Measurements from ENCODE around the gene OTULIN. TPM values are rescaled to one million over a fixed set of nuclear protein-coding genes. Genes with fewer than 3 reads are reported as not detected.

Gene OTULIN
- total and polyA plus RNA-seq, 8 donors: 17.0 to 34.3 (median 21.4) TPM

DNA sequence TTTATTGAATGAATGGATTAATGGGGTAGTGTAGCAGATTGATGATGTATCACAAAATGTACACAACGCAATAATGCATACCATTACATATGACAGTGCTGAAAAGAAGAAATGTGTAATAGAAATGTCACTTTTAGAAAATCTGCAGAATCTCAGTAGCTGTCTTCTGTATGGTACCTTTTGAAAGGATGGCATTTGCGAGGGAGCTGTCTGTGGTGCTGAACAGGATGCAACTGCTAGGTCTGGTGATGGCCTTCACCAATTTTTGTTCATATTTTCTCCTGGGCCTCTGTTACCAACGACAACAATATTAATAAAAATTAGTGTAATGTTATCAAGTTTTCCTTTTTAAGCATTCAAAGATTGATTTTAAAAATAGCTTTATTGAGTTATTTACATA lies 36.2 kb upstream of the OTULIN start:
- ATAC-seq: peak; percentile 70
- H3K27me3 ChIP-seq: no peaks in the 10 kb centered on the region
- intact Hi-C loops (cut with DNase I): no loop called here
- no peaks in the 10 kb centered on the region for H3K4me1 ChIP-seq
- no peak overlapping the region for H3K4me3 ChIP-seq
- DNase-seq: peak in 2 of 4 donors; percentile 49 to 60
- no peaks in the 10 kb centered on the region for H3K36me3 ChIP-seq
- no peaks in the 10 kb centered on the region for H3K9me3 ChIP-seq
- TF ChIP-seq, protein P1, sequence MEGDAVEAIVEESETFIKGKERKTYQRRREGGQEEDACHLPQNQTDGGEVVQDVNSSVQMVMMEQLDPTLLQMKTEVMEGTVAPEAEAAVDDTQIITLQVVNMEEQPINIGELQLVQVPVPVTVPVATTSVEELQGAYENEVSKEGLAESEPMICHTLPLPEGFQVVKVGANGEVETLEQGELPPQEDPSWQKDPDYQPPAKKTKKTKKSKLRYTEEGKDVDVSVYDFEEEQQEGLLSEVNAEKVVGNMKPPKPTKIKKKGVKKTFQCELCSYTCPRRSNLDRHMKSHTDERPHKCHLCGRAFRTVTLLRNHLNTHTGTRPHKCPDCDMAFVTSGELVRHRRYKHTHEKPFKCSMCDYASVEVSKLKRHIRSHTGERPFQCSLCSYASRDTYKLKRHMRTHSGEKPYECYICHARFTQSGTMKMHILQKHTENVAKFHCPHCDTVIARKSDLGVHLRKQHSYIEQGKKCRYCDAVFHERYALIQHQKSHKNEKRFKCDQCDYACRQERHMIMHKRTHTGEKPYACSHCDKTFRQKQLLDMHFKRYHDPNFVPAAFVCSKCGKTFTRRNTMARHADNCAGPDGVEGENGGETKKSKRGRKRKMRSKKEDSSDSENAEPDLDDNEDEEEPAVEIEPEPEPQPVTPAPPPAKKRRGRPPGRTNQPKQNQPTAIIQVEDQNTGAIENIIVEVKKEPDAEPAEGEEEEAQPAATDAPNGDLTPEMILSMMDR (IDR thresholded peaks at IDR 0.05): no peak
- no peak overlapping the region for H3K27ac ChIP-seq

DNA sequence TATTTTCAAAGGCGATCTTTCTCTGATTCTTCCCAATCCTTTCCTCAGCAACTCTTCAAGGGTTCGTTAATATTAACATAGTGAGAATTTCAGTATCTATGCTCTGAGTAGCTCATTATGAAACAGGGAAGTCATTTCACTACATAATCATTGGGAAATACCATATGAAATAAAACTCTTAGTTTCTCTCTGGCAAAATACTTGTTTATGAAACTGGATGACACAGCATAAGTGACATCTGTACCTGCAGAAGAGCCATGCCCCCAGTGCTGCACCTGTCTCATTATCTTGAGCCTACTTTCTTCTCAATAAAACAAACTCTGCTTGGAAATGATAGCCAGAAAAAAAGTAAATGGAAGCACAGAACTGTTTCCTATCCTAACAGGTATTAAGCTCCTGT lies 33.8 kb upstream of the OTULIN start:
- intact Hi-C loops (cut with DNase I): no loop called here
- TF ChIP-seq, protein P1 (IDR thresholded peaks at IDR 0.05): no peak
- DNase-seq (no peak), ATAC-seq (no peak)
- H3K27ac ChIP-seq: no peak overlapping the region
- no peak overlapping the region for H3K4me3 ChIP-seq
- no peaks in the 10 kb centered on the region for H3K27me3 ChIP-seq
- no peaks in the 10 kb centered on the region for H3K9me3 ChIP-seq
- H3K36me3 ChIP-seq: no peaks in the 10 kb centered on the region
- H3K4me1 ChIP-seq: no peaks in the 10 kb centered on the region

DNA sequence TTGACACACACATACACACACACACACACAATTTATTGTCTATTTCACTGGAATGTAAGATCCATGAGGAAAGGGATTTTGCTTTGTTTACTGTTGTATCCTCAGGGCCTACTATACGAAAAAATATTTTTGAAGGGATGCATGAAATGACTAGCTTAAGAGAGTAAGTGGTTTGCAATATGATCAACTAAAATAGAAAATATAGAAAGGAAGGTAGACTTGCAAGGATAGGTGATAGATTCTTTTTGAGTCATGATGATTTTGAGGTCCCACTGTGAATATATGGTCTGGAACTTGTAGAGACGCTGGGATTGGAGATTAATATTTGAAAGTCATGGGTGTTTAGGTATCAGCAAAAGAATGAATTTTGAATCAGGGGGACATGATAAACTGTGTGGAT lies 28.9 kb upstream of the OTULIN start:
- H3K27me3 ChIP-seq: no peaks in the 10 kb centered on the region
- no peak overlapping the region for H3K27ac ChIP-seq
- TF ChIP-seq, protein P1 (IDR thresholded peaks at IDR 0.05): no peak
- no peak for ATAC-seq
- no peak for DNase-seq
- H3K9me3 ChIP-seq: no peaks in the 10 kb centered on the region
- intact Hi-C loops (cut with DNase I): no loop called here
- no peaks in the 10 kb centered on the region for H3K4me1 ChIP-seq
- H3K36me3 ChIP-seq: no peaks in the 10 kb centered on the region
- no peak overlapping the region for H3K4me3 ChIP-seq

DNA sequence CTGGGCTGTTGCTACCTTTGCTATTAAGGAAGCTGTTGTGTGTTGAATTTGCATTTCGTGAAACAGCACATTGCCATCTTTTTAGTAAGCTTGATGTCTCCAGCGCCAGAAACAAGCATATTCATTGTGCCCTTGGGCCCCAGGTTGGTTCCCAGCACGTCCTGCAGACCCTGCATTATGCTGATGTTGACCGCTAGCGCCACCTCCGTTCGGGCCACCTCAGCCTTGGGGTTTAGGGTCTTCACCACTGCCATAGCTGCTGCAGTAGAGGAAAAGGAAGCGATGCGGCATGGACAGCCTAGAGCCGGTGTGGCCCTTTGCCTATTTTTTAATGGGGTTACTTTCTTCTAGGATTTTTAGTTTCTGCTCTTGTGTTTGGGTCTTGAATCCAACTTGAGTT lies 23.8 kb upstream of the OTULIN start:
- TF ChIP-seq, protein P1 (IDR thresholded peaks at IDR 0.05): no peak
- DNase-seq (peak in 1 of 4 donors; percentile 53), ATAC-seq (no peak)
- H3K27me3 ChIP-seq: no peaks in the 10 kb centered on the region
- H3K4me1 ChIP-seq: no peaks in the 10 kb centered on the region
- no peak overlapping the region for H3K4me3 ChIP-seq
- intact Hi-C loops (cut with DNase I): no loop called here
- no peaks in the 10 kb centered on the region for H3K9me3 ChIP-seq
- H3K36me3 ChIP-seq: no peaks in the 10 kb centered on the region
- H3K27ac ChIP-seq: no peak overlapping the region

DNA sequence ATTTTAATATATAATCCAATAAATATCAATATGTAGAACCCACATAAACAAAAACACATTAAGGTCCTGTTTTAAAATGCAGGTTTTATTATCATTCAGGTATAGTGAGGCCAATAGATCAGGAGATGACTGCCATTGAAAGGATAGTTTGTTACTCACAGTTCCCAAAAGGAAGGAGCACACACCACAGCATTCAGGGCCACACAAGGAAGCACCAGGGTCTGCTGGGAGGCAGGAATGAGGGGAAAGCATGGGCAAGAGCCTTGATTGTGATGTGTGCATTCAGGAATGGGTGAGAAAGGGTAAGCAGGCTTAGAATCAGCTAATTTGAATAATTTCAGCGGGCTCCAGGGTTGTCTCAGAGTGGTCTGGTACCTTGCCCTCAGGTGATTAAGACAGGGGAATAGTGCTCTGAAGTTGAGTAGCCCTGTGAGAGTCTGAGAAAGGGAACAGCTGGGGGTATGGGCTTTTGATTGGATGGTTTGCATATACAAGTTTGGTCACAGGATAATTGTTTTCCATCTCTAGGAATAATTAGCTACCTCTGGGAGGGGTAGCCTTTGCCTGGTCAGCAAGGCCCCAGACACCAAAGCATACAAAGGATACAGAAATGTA lies 19.8 kb upstream of the OTULIN start:
- ATAC-seq (no peak), DNase-seq (no peak)
- Histone ChIP-seq H3K27ac (no peak overlapping the region), H3K36me3 (no peaks in the 10 kb centered on the region), H3K27me3 (peaks cover 0 to 5% of the 10 kb centered on the region in 2 donors), H3K9me3 (no peaks in the 10 kb centered on the region), H3K4me1 (peaks cover 0 to 6% of the 10 kb centered on the region in 2 donors), H3K4me3 (no peak overlapping the region)
- TF ChIP-seq, protein P1 (IDR thresholded peaks at IDR 0.05): no peak
- intact Hi-C loops (cut with DNase I): loop anchor here in 1 of 2 donors (5.0 kb wide), 1 partner anchor 662 kb away; no protein-coding TSS in a partner anchor

Measured in left lung (tissue), 10 donors.